Testis (tissue), 3 donors: ENCODE data around the gene MT1B. TPM values are rescaled to one million over a fixed set of nuclear protein-coding genes. Genes with fewer than 3 reads are reported as not detected.
A peak's percentile ranks its signal among the peaks of the same experiment; 100 is the strongest.

Experiments
- DNase-seq: peaks from one replicate; pipeline ENCODE4 v3.0.0-alpha.2; 2019
- H3K27ac ChIP-seq, 2 donors: fragments of 200-600 bp; sonication (generic); one replicate each; pipeline ENCODE4 v1.5.1; 2019
- H3K27me3 ChIP-seq: fragments of 200-600 bp; sonication (generic); one replicate; pipeline ENCODE4 v1.5.1; 2019
- H3K36me3 ChIP-seq: fragments of 200-600 bp; sonication (generic); one replicate; pipeline ENCODE4 v1.5.1; 2017; ENCODE audit warnings: low read depth; ENCODE audit errors: missing control alignments
- H3K4me1 ChIP-seq: fragments of 200-600 bp; sonication (generic); one replicate; pipeline ENCODE4 v1.5.1; 2019
- H3K4me3 ChIP-seq, 2 donors: fragments of 200-600 bp; sonication (generic); one replicate each; pipeline ENCODE4 v1.5.1; 2017 to 2019
- H3K9me3 ChIP-seq: fragments of 200-600 bp; sonication (generic); one replicate; pipeline ENCODE4 v1.5.1; 2017
- CTCF ChIP-seq, 3 experiments: fragments of 450-650 bp in 2 of 3; fragments of 200-600 bp in 1 of 3; sonication (generic) in 1 of 3; IDR thresholded peaks; one replicate each; pipeline ENCODE4 v1.5.1; 2016 to 2019; ENCODE audit warnings: antibody characterized with exemption in 3 of 3, mild to moderate bottlenecking in 2 of 3, moderate library complexity in 1 of 3
- POLR2A ChIP-seq: fragments of 450-650 bp; IDR thresholded peaks from one replicate; pipeline ENCODE4 v1.6.1; 2017; ENCODE audit warnings: antibody characterized with exemption, mild to moderate bottlenecking, moderate library complexity
- WGBS, 2 donors: methylation state at CpG; one replicate each; pipeline ENCODE4 v1.1.5; 2018; 5-methylcytosine and 5-hydroxymethylcytosine counted together
- intact Hi-C: fragments of 100-400 bp; cut with DNase I; formaldehyde crosslinking; loops from one replicate; pipeline ENCODE4 v1.15.1; 2023; ENCODE audit warnings: low total_unique reads
- polyA plus RNA-seq: library from polyadenylated mRNA; stranded (reverse); fragments of 350-450 nt; fragmentation: Illumina TruSeq; extraction: RNeasy Lipid Tissue Mini Kit (QIAGEN cat#74804); gene quantifications from one replicate; pipeline ENCODE4 v1.2.3, GENCODE V29; 2014; ENCODE audit warnings: low read depth, low replicate concordance; ENCODE audit not compliant: insufficient read depth
- total RNA-seq, 2 donors: library from RNA; depleted of rRNA; stranded (reverse); fragments of >200 nt; gene quantifications; one replicate each; pipeline ENCODE4 v1.2.3, GENCODE V29; 2016

The MT1B gene
- total and polyA plus RNA-seq, 3 donors from 2014 or later, result not detected

DNA sequence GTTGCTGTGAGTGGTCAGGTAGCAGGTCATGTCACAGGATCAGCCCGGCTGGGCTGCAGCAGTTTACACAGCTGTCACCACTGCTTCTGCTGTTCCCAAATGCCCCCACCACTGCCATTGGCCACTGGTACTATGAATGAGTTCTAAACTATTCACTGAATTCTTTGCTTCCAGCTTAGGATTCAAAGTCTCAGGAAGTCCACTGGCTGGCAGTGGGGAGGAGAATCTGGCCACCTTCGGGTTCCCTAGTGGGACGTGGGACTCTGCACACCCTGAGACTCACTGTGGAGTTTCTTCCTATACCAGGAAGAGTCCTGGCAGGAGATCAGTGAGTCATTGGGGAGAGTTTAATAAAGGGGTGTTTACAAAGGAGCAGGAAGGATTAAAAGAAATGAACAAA, 37.5 kb downstream of the MT1B start:
- Histone ChIP-seq H3K27me3 (no peaks in the 10 kb centered on the region), H3K27ac (no peak overlapping the region), H3K9me3 (no peaks in the 10 kb centered on the region), H3K4me3 (no peak overlapping the region), H3K36me3 (no peaks in the 10 kb centered on the region), H3K4me1 (no peaks in the 10 kb centered on the region)
- intact Hi-C loops, result no loop called here
- no peak for DNase-seq
- TF ChIP-seq POLR2A, result no peak
- no peak for TF ChIP-seq CTCF (IDR thresholded peaks at IDR 0.05)
- WGBS, 2 donors, result 70 to 89% methylated on average over 3 of the region's 3 CpGs

- Histone ChIP-seq H3K27me3 (no peaks in the 10 kb centered on the region), H3K4me3 (no peak overlapping the region), H3K4me1 (no peaks in the 10 kb centered on the region), H3K27ac (no peak overlapping the region), H3K36me3 (no peaks in the 10 kb centered on the region), H3K9me3 (no peaks in the 10 kb centered on the region)
- 77 to 84% methylated on average over 4 of the region's 4 CpGs for WGBS, 2 donors
- intact Hi-C loops, result no loop called here
- TF ChIP-seq POLR2A (no peak), CTCF (IDR thresholded peaks at IDR 0.05) (no peak)
- no peak for DNase-seq
Observed at GRCh38 chr16:56690420-56691122, 38.9 kb downstream of the MT1B start.

- Histone ChIP-seq H3K4me1 (no peaks in the 10 kb centered on the region), H3K36me3 (no peaks in the 10 kb centered on the region), H3K9me3 (no peaks in the 10 kb centered on the region), H3K4me3 (no peak overlapping the region), H3K27me3 (no peaks in the 10 kb centered on the region), H3K27ac (no peak overlapping the region)
- no peak for TF ChIP-seq POLR2A
- 41 to 80% methylated on average over 1 to 4 of the region's 4 CpGs for WGBS, 2 donors
- intact Hi-C loops, result no loop called here
- DNase-seq, result peak; percentile 33
Observed at GRCh38 chr16:56691885-56692284, 40.2 kb downstream of the MT1B start.

- WGBS, 2 donors, result 67 to 90% methylated on average over 1 of the region's 1 CpG
- no peaks in the 10 kb centered on the region for H3K9me3 ChIP-seq
- H3K27ac ChIP-seq, result no peak overlapping the region
- no peaks in the 10 kb centered on the region for H3K4me1 ChIP-seq
- TF ChIP-seq CTCF (IDR thresholded peaks at IDR 0.05) (no peak), POLR2A (no peak)
- no peak for DNase-seq
- H3K36me3 ChIP-seq, result no peaks in the 10 kb centered on the region
- H3K27me3 ChIP-seq, result no peaks in the 10 kb centered on the region
- no peak overlapping the region for H3K4me3 ChIP-seq
- intact Hi-C loops, result no loop called here
Observed at GRCh38 chr16:56695246-56695645, 43.6 kb downstream of the MT1B start.

DNA sequence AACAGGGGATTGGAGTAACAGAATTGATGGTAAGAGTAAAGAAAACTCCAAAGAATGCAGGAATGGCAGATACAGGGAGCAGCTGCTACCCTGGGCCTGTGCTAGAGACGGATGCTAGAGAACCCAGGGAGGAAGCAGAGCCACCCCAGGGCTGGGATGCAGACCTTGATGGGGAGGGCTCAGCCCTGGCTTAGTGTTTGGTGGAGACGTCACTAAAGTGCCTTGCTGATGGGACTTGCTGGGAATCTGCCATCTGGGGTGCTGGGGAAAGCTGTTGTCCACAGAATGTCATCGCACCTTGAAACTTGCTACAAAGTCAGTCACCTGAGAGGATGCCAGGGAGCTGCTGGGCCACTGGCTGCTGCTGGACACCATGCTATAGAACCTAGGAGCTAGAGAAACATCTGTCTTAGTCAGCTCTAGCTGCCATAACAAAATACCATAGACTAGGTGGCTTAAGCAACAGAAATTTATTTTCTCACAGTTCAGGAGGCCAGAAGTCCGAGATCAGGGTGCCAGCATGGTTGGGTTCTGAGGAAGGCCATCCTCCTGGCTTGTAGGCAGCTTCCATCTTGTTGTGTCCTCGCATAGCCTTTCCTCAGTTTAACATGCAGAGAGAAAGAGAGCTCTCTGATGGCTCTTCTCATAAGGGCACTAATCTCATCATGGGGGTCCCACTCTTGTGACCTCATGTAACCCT, 45.9 kb downstream of the MT1B start:
- no peaks in the 10 kb centered on the region for H3K9me3 ChIP-seq
- no peak overlapping the region for H3K27ac ChIP-seq
- no peak overlapping the region for H3K4me3 ChIP-seq
- TF ChIP-seq POLR2A (no peak), CTCF (IDR thresholded peaks at IDR 0.05) (no peak)
- H3K36me3 ChIP-seq, result no peaks in the 10 kb centered on the region
- DNase-seq, result no peak
- 95 to 98% methylated on average over 4 to 5 of the region's 5 CpGs for WGBS, 2 donors
- intact Hi-C loops, result no loop called here
- H3K27me3 ChIP-seq, result no peaks in the 10 kb centered on the region
- H3K4me1 ChIP-seq, result no peaks in the 10 kb centered on the region
